ENCODE data around the gene DRD4. TPM values are rescaled to one million over a fixed set of nuclear protein-coding genes. Genes with fewer than 3 reads are reported as not detected.

Gene DRD4
- total and polyA plus RNA-seq, 2 of the 8 experiments (the other 6 are each of a cell fraction or from before 2014, with no cell fraction given): 3.4 to 4.9 TPM

DNA sequence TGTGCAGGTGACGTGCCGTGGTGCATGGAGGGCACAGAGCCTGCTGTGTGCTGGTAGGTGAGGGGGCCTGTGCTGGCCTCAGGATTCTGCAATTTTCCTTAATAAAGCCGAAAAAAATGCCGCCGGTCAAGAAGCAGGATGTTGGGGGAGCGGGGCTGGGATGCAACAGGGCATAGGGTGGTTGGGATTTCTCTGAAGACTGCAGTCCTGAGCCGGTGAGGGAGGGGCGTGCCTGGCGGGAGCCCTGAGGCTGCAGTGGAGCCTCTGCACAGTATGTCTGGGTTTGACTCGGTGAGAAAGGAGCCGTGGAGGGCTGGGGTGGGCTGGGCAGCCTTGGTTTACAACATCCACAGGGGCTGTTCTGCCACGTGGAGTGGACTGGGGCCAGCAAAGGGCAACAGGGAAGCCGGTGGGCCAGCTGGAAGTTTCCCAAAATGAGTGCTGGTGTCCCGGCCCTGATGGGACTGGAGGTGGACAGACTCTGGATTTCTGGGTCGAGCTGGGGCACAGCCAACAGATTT lies 13.7 kb upstream of the DRD4 start:
- TF ChIP-seq EP300 (IDR thresholded peaks at IDR 0.05; ENCODE audit: borderline replicate concordance in 1 of 2, low read depth in 2 of 2, low read length in 2 of 2) (no peak), ASH2L (IDR thresholded peaks at IDR 0.05; ENCODE audit: low read length) (no peak), GTF2F1 (IDR thresholded peaks at IDR 0.05; ENCODE audit: borderline replicate concordance, low read depth, low read length) (no peak), BCL11A (IDR thresholded peaks at IDR 0.05; ENCODE audit: low read depth in 2 of 2, low read length in 2 of 2) (no peak), CBX5 (IDR thresholded peaks at IDR 0.05; ENCODE audit: low read depth, low read length) (no peak), EGR1 (IDR thresholded peaks at IDR 0.05; ENCODE audit: borderline replicate concordance, low read depth, low read length) (no peak), SP2 (IDR thresholded peaks at IDR 0.05; ENCODE audit: low read length) (no peak), CREB1 (IDR thresholded peaks at IDR 0.05) (no peak)
- H4K20me1 ChIP-seq (replicated peaks in 1 of 2; ENCODE audit: control insufficient read depth in 1 of 2, insufficient read depth in 2 of 2, low read length in 2 of 2): peaks cover 0 to 9% of the 10 kb centered on the region in 2 experiments
- no peak overlapping the region for H3K23ac ChIP-seq (ENCODE audit: insufficient read length)
- ChIA-PET CTCF (ENCODE audit: partially characterized antibody) (no interaction called here), POLR2A (ENCODE audit: partially characterized antibody) (interaction anchor here (0.6 to 2.8 kb wide), 4 partner anchors 16 to 186 kb away, joined by 3 to 10 read pairs (median 4); no protein-coding TSS in a partner anchor)
- no peaks in the 10 kb centered on the region for H3K79me2 ChIP-seq (ENCODE audit: control insufficient read depth in 1 of 2, insufficient read depth in 2 of 2, low read length in 2 of 2)
- no peak overlapping the region for H2BK15ac ChIP-seq (ENCODE audit: low read length)
- H2BK12ac ChIP-seq (ENCODE audit: low read depth, low read length): no peak overlapping the region
- H2BK5ac ChIP-seq (ENCODE audit: low read depth, low read length): no peak overlapping the region
- H3K56ac ChIP-seq (replicated peaks; ENCODE audit: insufficient read length, low read depth, low read length): no peak overlapping the region
- peaks cover 2 to 11% (median 9%) of the 10 kb centered on the region in 4 experiments; a peak in 6 of 7 replicates for H3K27me3 ChIP-seq (replicated peaks in 1 of 4; ENCODE audit: control insufficient read depth in 3 of 4, extremely low read depth in 1 of 4, insufficient read depth in 3 of 4, low read length in 3 of 4)
- no peak for DNase-seq (ENCODE audit: low read depth in 1 of 2, low spot score in 2 of 2)
- H2AK5ac ChIP-seq (ENCODE audit: low read depth, low read length): no peak overlapping the region
- no peaks in the 10 kb centered on the region for H3K79me1 ChIP-seq (ENCODE audit: low read depth, low read length)
- H4K8ac ChIP-seq (ENCODE audit: extremely low read depth, insufficient read depth, low read length): no peak overlapping the region
- H3K4me3 ChIP-seq (ENCODE audit: extremely low read depth in 1 of 4, insufficient read depth in 2 of 4, low read depth in 3 of 4, low read length in 4 of 4): no peak overlapping the region
- no peak overlapping the region for H3K4me2 ChIP-seq (ENCODE audit: insufficient read depth in 1 of 2, low read depth in 2 of 2, low read length in 2 of 2)
- H3K18ac ChIP-seq (ENCODE audit: extremely low read depth, low read length): no peak overlapping the region
- H3K9me3 ChIP-seq (ENCODE audit: insufficient read depth in 2 of 2, low read depth in 1 of 2, low read length in 1 of 2): no peaks in the 10 kb centered on the region
- H2AFZ ChIP-seq (ENCODE audit: low read length): no peak overlapping the region
- H3K23me2 ChIP-seq (ENCODE audit: low read depth, low read length): no peaks in the 10 kb centered on the region; the same call in 1 of the 2 replicates
- H3K9ac ChIP-seq (replicated peaks in 1 of 4; ENCODE audit: extremely low read depth in 1 of 4, low read depth in 3 of 4, low read length in 3 of 4): no peak overlapping the region
- H3K4ac ChIP-seq (replicated peaks; ENCODE audit: insufficient read length, low read depth, low read length): no peak overlapping the region
- WGBS, 2 experiments (ENCODE audit: extremely low coverage in 1 of 2, insufficient coverage in 1 of 2, insufficient read length in 1 of 2, insufficient replicate concordance in 2 of 2, low coverage in 1 of 2, low lambda C conversion rate in 2 of 2, missing lambda C conversion rate in 1 of 2): 90% methylated on average over 15 of the region's 15 CpGs; no CpG with 5 or more reads in 1 of the 2 experiments
- no peak overlapping the region for H4K91ac ChIP-seq (replicated peaks; ENCODE audit: insufficient read length, low read length)
- no peak overlapping the region for H3K14ac ChIP-seq (ENCODE audit: insufficient read length)
- no peak for FAIRE-seq
- H4K5ac ChIP-seq (ENCODE audit: insufficient read length, low read depth, low read length): no peak overlapping the region
- no peak overlapping the region for H2BK120ac ChIP-seq (replicated peaks; ENCODE audit: low read depth, low read length)
- H3K36me3 ChIP-seq (ENCODE audit: control insufficient read depth in 2 of 4, insufficient read depth in 4 of 4, low read length in 3 of 4): no peaks in the 10 kb centered on the region
- no peak overlapping the region for H2BK20ac ChIP-seq (ENCODE audit: low read length)
- H3K27ac ChIP-seq (ENCODE audit: low read depth, low read length): no peak overlapping the region
- peaks cover 0 to 6% (median under 1%) of the 10 kb centered on the region in 4 experiments; a peak in 2 of 7 replicates for H3K4me1 ChIP-seq (replicated peaks in 1 of 4; ENCODE audit: control insufficient read depth in 3 of 4, insufficient read depth in 4 of 4, low read length in 3 of 4)

Measured in H1 (cell line).